A172 (cell line): Measurements from ENCODE around the gene BTBD9. TPM values are rescaled to one million over a fixed set of nuclear protein-coding genes. Genes with fewer than 3 reads are reported as not detected.
"Not testable (repeated sequence)": the region's sequence is repeated elsewhere in the genome, so short reads cannot be mapped to it uniquely, and the experiment has no call there.

ENCODE experiments used
- DNase-seq: peaks from one replicate; pipeline ENCODE4 v3.0.0-alpha.2; 2015; ENCODE audit warnings: low spot score
- total RNA-seq: library from RNA; depleted of rRNA; stranded (reverse); fragments of >200 nt; shearing (Covaris generic); gene quantifications from 2 replicates; pipeline ENCODE4 v1.2.3, GENCODE V29; 2014

Gene BTBD9
- total RNA-seq, 1 experiment from 2014 or later = 6.9 TPM

- no peak for DNase-seq
Observed at GRCh38 chr6:38149531-38149930, 490.2 kb downstream of the BTBD9 start.

- no peak for DNase-seq
Observed at GRCh38 chr6:38148606-38149005, 491.1 kb downstream of the BTBD9 start.

- DNase-seq = no peak
Observed at GRCh38 chr6:38146734-38147027, 493.0 kb downstream of the BTBD9 start.

GRCh38 chr6:38146021-38146733 lies 493.6 kb downstream of the BTBD9 start:
- DNase-seq = no peak

GRCh38 chr6:38144365-38144945 lies 495.3 kb downstream of the BTBD9 start:
- DNase-seq = no peak

- no peak for DNase-seq
Observed at GRCh38 chr6:38143191-38144150, 496.3 kb downstream of the BTBD9 start.

GRCh38 chr6:38142178-38142902 lies 497.4 kb downstream of the BTBD9 start:
- no peak for DNase-seq

- no peak for DNase-seq
Observed at GRCh38 chr6:38141716-38142115, 498.0 kb downstream of the BTBD9 start.

GRCh38 chr6:38141085-38141484 lies 498.6 kb downstream of the BTBD9 start:
- DNase-seq = no peak

- DNase-seq = no peak
Observed at GRCh38 chr6:38138374-38138773, 501.4 kb downstream of the BTBD9 start.

- DNase-seq = no peak
Observed at GRCh38 chr6:38137608-38138265, 502.0 kb downstream of the BTBD9 start.

GRCh38 chr6:38136547-38136946 lies 503.2 kb downstream of the BTBD9 start:
- no peak for DNase-seq

GRCh38 chr6:38134704-38135088 lies 505.0 kb downstream of the BTBD9 start:
- no peak for DNase-seq

GRCh38 chr6:38133932-38134703 lies 505.6 kb downstream of the BTBD9 start:
- no peak for DNase-seq

GRCh38 chr6:38131527-38131965 lies 508.2 kb downstream of the BTBD9 start:
- DNase-seq = peak; percentile 74

- no peak for DNase-seq
Observed at GRCh38 chr6:38127284-38127683, 512.4 kb downstream of the BTBD9 start.

- not testable (repeated sequence) for DNase-seq
Observed at GRCh38 chr6:38124224-38124926, 515.4 kb downstream of the BTBD9 start.

- DNase-seq = no peak
Observed at GRCh38 chr6:38119516-38119915, 520.2 kb downstream of the BTBD9 start.

GRCh38 chr6:38118791-38119365 lies 520.9 kb downstream of the BTBD9 start:
- no peak for DNase-seq
